HL-60 (cell line): ENCODE data around the gene PFDN4.

Source experiments
- CTCF ChIP-seq: IDR thresholded peaks from one replicate; pipeline ENCODE4 v1.5.1; 2011; ENCODE audit warnings: low read length, control low read depth, inconsistent platforms; ENCODE audit not compliant: insufficient read depth
- GABPA ChIP-seq: IDR thresholded peaks from 2 replicates; pipeline ENCODE4 v1.6.1; 2012; ENCODE audit warnings: low read depth
- POLR2AphosphoS5 ChIP-seq: IDR thresholded peaks from 2 replicates; pipeline ENCODE4 v1.6.1; 2012; ENCODE audit warnings: low read depth
- SPI1 ChIP-seq: IDR thresholded peaks from 2 replicates; pipeline ENCODE4 v1.6.1; 2012; ENCODE audit warnings: low read depth, mild to moderate bottlenecking, borderline replicate concordance
- TF ChIP-seq, protein P1 (sequence below): IDR thresholded peaks from 2 replicates; pipeline ENCODE4 v1.6.1; 2012; ENCODE audit warnings: low read depth; ENCODE audit not compliant: insufficient replicate concordance

- TF ChIP-seq GABPA (no peak), CTCF (no peak), POLR2AphosphoS5 (no peak), SPI1 (no peak)
- TF ChIP-seq, protein P1, sequence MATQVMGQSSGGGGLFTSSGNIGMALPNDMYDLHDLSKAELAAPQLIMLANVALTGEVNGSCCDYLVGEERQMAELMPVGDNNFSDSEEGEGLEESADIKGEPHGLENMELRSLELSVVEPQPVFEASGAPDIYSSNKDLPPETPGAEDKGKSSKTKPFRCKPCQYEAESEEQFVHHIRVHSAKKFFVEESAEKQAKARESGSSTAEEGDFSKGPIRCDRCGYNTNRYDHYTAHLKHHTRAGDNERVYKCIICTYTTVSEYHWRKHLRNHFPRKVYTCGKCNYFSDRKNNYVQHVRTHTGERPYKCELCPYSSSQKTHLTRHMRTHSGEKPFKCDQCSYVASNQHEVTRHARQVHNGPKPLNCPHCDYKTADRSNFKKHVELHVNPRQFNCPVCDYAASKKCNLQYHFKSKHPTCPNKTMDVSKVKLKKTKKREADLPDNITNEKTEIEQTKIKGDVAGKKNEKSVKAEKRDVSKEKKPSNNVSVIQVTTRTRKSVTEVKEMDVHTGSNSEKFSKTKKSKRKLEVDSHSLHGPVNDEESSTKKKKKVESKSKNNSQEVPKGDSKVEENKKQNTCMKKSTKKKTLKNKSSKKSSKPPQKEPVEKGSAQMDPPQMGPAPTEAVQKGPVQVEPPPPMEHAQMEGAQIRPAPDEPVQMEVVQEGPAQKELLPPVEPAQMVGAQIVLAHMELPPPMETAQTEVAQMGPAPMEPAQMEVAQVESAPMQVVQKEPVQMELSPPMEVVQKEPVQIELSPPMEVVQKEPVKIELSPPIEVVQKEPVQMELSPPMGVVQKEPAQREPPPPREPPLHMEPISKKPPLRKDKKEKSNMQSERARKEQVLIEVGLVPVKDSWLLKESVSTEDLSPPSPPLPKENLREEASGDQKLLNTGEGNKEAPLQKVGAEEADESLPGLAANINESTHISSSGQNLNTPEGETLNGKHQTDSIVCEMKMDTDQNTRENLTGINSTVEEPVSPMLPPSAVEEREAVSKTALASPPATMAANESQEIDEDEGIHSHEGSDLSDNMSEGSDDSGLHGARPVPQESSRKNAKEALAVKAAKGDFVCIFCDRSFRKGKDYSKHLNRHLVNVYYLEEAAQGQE = no peak
Measured at GRCh38 chr20:54234991-54235390, 27.1 kb downstream of the PFDN4 start.
